GM10248 (cell line): Measurements from ENCODE around the gene CPSF4.

ENCODE experiments used
- CTCF ChIA-PET: fragments of 300-600 bp; sonication (Branson Sonifier 250); formaldehyde crosslinking; extraction: SDS; loops from one replicate; lab custom pipeline; 2021; ENCODE audit warnings: antibody characterized with exemption; lab: Yijun Ruan, JAX
- POLR2A ChIA-PET: fragments of 350-650 bp; sonication (Branson Sonifier 250); formaldehyde crosslinking; extraction: SDS; loops from one replicate; lab custom pipeline; 2020; ENCODE audit warnings: antibody characterized with exemption; lab: Yijun Ruan, JAX
- DNase-seq: peaks from one replicate; pipeline ENCODE4 v3.0.0; 2012; ENCODE audit errors: extremely low spot score
- CTCF ChIP-seq: IDR thresholded peaks from 2 replicates; pipeline ENCODE4 v1.5.1; 2012; ENCODE audit warnings: mild to moderate bottlenecking, low read depth; ENCODE audit errors: extremely low read depth, missing control alignments, control extremely low read depth

CPSF4 gene

GRCh38 chr7:99393355-99394187 lies 45.2 kb upstream of the CPSF4 start:
- no peak for TF ChIP-seq CTCF
- no peak for DNase-seq
- ChIA-PET POLR2A (interaction anchor here (0.5 to 1.6 kb wide), 4 partner anchors 10 to 32 kb away, joined by 3 to 5 read pairs (median 4); partner anchors contain the start of genes BUD31 and PDAP1), CTCF (interaction anchor here (1.0 to 1.8 kb wide), 4 partner anchors 8 to 16 kb away, joined by 3 to 5 read pairs (median 4); partner anchors contain the start of genes BUD31 and PDAP1)

- no peak for TF ChIP-seq CTCF
- no peak for DNase-seq
- ChIA-PET CTCF (interaction anchor here (0.8 to 1.8 kb wide), 3 partner anchors 9 to 15 kb away, joined by 3 to 5 read pairs (median 3); no protein-coding TSS in a partner anchor), POLR2A (interaction anchor here (0.5 kb wide), 1 partner anchor 33 kb away, joined by 5 read pairs; no protein-coding TSS in a partner anchor)
Observed at GRCh38 chr7:99394188-99394502, 44.6 kb upstream of the CPSF4 start.

GRCh38 chr7:99395616-99396327 lies 43.0 kb upstream of the CPSF4 start:
- ChIA-PET CTCF (no interaction called here), POLR2A (no interaction called here)
- DNase-seq: no peak
- no peak for TF ChIP-seq CTCF

GRCh38 chr7:99396418-99397296 lies 42.1 kb upstream of the CPSF4 start:
- POLR2A ChIA-PET: no interaction called here
- TF ChIP-seq CTCF: no peak
- no peak for DNase-seq
- CTCF ChIA-PET: no interaction called here

- ChIA-PET POLR2A (no interaction called here), CTCF (interaction anchor here (1.7 to 2.3 kb wide), 2 partner anchors 10 kb away, joined by 6 to 17 read pairs; partner anchors contain the start of genes BUD31 and PDAP1)
- TF ChIP-seq CTCF: no peak
- DNase-seq: no peak
Observed at GRCh38 chr7:99397297-99397983, 41.3 kb upstream of the CPSF4 start.
